ENCODE data around the gene NEURL1. TPM values are rescaled to one million over a fixed set of nuclear protein-coding genes. Genes with fewer than 3 reads are reported as not detected.

Gene NEURL1
- total RNA-seq, 2 experiments from 2014 or later: 0.98 to 1.1 TPM

DNA sequence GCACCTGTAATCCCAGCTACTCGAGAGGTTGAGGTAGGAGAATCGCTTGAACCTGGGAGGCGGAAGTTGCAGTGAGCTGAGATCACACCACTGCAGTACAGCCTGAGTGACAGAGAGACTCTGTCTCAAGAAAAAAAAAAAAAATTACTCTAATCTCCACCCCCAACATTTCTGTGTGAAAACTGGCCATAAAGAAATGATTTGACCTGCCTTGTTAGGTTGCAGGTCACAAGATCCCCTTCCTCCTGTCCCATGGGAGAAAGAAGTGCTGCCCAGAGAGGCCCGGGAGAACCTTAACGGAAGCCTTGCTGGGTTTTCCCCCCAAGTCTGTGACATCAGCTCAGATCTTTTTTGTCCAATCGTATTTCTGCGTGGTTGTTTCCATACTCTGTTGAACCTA lies 26.1 kb upstream of the NEURL1 start:
- Mint-ChIP-seq H3K4me1 (peaks cover 58% of the 10 kb centered on the region), H3K4me3 (no peak overlapping the region), H3K27me3 (peaks cover 14% of the 10 kb centered on the region), H3K9me3 (no peaks in the 10 kb centered on the region), H3K36me3 (ENCODE audit: low read depth) (peaks cover 17% of the 10 kb centered on the region), H3K27ac (peak overlapping the region; percentile 9)
- no peak for DNase-seq
- POLR2A ChIA-PET: no interaction called here
- CTCF ChIA-PET: no interaction called here

- DNase-seq: no peak
- H3K27ac Mint-ChIP-seq: peak overlapping the region; percentile 1
- no peaks in the 10 kb centered on the region for H3K9me3 Mint-ChIP-seq
- peaks cover 17% of the 10 kb centered on the region for H3K36me3 Mint-ChIP-seq (ENCODE audit: low read depth)
- ChIA-PET CTCF (interaction anchor here (1.0 to 4.5 kb wide), 3 partner anchors 10 to 17 kb away, joined by 3 to 28 read pairs (median 3); partner anchors contain the start of genes CALHM1 and CALHM2), POLR2A (interaction anchor here (0.9 to 4.9 kb wide), 4 partner anchors 9 to 18 kb away, joined by 3 to 87 read pairs (median 4); partner anchors contain the start of genes CALHM1 and CALHM2)
- H3K4me1 Mint-ChIP-seq: peaks cover 71% of the 10 kb centered on the region
- H3K4me3 Mint-ChIP-seq: no peak overlapping the region
- peaks cover 4% of the 10 kb centered on the region for H3K27me3 Mint-ChIP-seq
These were observed 24.3 kb upstream of the NEURL1 start for GRCh38 chr10:103469201-103469600.

DNA sequence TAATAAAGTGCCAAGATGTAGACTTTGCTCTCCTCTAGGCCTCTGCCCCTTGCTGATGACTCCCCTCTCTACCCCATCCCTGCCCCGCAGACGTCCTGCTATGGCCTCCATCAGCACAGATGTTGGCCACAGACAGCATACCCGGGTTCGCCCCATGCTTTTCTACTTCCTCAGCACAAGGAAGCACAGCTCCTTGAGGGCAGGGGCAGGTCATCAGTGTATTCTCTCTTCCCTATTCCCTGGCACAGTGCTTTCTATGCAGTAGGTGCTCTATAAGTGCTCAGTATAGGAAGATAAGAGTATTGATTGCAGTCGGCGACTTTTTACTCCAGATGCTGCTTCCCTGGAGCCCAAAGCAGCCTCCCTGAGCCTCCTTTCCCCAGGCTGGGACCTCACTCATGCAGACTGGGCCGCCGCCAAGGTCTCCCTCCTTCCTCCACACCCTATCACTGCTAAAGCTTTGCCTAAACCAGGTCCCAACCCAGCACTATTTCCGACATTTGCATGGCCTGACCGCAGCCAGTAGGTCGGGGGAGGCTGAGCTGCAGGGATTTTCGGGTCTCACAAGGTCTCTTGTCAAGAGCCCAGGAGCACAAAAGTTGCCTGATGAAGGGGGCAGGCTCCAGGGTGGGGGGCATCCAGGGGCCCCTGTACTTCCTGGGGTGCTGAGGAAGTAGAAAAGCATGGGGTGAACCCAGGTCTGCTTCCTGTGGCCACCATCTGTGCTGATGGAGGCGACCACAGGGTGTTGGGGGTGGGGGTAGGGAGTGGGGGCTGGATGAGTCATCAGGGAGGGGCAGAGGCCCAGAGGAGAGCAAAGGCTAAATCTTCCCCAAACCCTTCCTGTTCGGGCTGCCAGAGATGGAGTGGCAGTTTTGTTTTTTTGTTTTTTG lies 22.5 kb upstream of the NEURL1 start:
- no peaks in the 10 kb centered on the region for H3K9me3 Mint-ChIP-seq
- peaks cover 17% of the 10 kb centered on the region for H3K36me3 Mint-ChIP-seq (ENCODE audit: low read depth)
- H3K27ac Mint-ChIP-seq: peak overlapping the region; percentile 99
- ChIA-PET CTCF (interaction anchor here (1.3 to 4.5 kb wide), 6 partner anchors 10 to 54 kb away, joined by 3 to 28 read pairs (median 7); partner anchors contain the start of gene CALHM2), POLR2A (interaction anchor here (0.7 to 4.9 kb wide), 8 partner anchors 8 to 103 kb away, joined by 3 to 87 read pairs (median 5); partner anchors contain the start of genes CALHM1, CALHM2 and TAF5)
- no peaks in the 10 kb centered on the region for H3K27me3 Mint-ChIP-seq
- peaks cover 76% of the 10 kb centered on the region for H3K4me1 Mint-ChIP-seq
- H3K4me3 Mint-ChIP-seq: peak overlapping the region; percentile 66
- DNase-seq: peak; percentile 92

GRCh38 chr10:103472005-103472404 lies 21.5 kb upstream of the NEURL1 start:
- Mint-ChIP-seq H3K36me3 (ENCODE audit: low read depth) (peaks cover 17% of the 10 kb centered on the region), H3K27me3 (no peaks in the 10 kb centered on the region), H3K4me3 (peak overlapping the region; percentile 48), H3K4me1 (peaks cover 75% of the 10 kb centered on the region), H3K9me3 (no peaks in the 10 kb centered on the region), H3K27ac (peak overlapping the region; percentile 99)
- CTCF ChIA-PET: interaction anchor here (1.0 to 4.5 kb wide), 8 partner anchors 9 to 227 kb away, joined by 3 to 28 read pairs (median 4); partner anchors contain the start of gene CALHM2
- POLR2A ChIA-PET: interaction anchor here (0.8 to 4.9 kb wide), 8 partner anchors 9 to 104 kb away, joined by 3 to 87 read pairs (median 5); partner anchors contain the start of genes CALHM1, CALHM2 and TAF5
- DNase-seq: no peak

DNA sequence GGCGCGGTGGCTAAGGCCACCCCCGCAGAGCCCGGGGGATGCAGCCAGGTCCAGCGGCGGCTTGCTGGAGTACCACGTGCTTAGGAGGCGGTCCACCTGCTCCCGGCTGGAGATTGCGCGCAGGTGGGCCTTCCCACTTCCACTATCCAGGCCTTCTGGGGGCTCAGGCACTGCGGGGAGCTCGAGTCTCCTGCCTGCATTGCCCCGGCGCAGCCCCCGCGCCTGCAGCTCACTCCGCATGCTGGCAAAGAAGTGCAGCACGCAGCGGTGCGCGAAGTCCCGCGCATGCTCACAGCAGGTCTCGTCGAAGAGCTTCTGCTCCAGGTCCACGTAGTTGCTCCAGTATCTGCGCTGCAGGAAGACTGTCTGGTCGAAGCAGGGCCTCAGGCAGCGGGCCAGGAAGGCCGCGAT lies 20.2 kb upstream of the NEURL1 start:
- H3K27ac Mint-ChIP-seq: peak overlapping the region; percentile 51
- H3K9me3 Mint-ChIP-seq: no peaks in the 10 kb centered on the region
- ChIA-PET POLR2A (interaction anchor here (2.5 to 4.9 kb wide), 2 partner anchors 22 to 106 kb away, joined by 7 to 87 read pairs; partner anchors contain the start of genes CALHM2 and TAF5), CTCF (interaction anchor here (0.6 to 4.5 kb wide), 4 partner anchors 10 to 113 kb away, joined by 3 to 28 read pairs (median 8); partner anchors contain the start of gene CALHM2)
- no peak overlapping the region for H3K4me3 Mint-ChIP-seq
- no peak for DNase-seq
- peaks cover 70% of the 10 kb centered on the region for H3K4me1 Mint-ChIP-seq
- H3K36me3 Mint-ChIP-seq (ENCODE audit: low read depth): peaks cover 15% of the 10 kb centered on the region
- H3K27me3 Mint-ChIP-seq: no peaks in the 10 kb centered on the region

- H3K27me3 Mint-ChIP-seq: no peaks in the 10 kb centered on the region
- CTCF ChIA-PET: interaction anchor here (1.2 to 3.5 kb wide), 2 partner anchors 15 to 57 kb away, joined by 7 to 22 read pairs; no protein-coding TSS in a partner anchor
- H3K36me3 Mint-ChIP-seq (ENCODE audit: low read depth): peaks cover 14% of the 10 kb centered on the region
- H3K27ac Mint-ChIP-seq: peak overlapping the region; percentile 4
- peaks cover 73% of the 10 kb centered on the region for H3K4me1 Mint-ChIP-seq
- no peak for DNase-seq
- no peaks in the 10 kb centered on the region for H3K9me3 Mint-ChIP-seq
- POLR2A ChIA-PET: interaction anchor here (3.5 kb wide), 1 partner anchor 22 kb away, joined by 27 read pairs; the partner anchor contains the start of gene CALHM2
- H3K4me3 Mint-ChIP-seq: no peak overlapping the region
These were observed 19.4 kb upstream of the NEURL1 start for GRCh38 chr10:103474077-103474476.

- no peak overlapping the region for H3K27ac Mint-ChIP-seq
- POLR2A ChIA-PET: interaction anchor here (0.7 to 3.5 kb wide), 3 partner anchors 15 to 28 kb away, joined by 3 to 27 read pairs (median 3); partner anchors contain the start of gene CALHM2
These were observed 18.1 kb upstream of the NEURL1 start for GRCh38 chr10:103475437-103475836.

DNA sequence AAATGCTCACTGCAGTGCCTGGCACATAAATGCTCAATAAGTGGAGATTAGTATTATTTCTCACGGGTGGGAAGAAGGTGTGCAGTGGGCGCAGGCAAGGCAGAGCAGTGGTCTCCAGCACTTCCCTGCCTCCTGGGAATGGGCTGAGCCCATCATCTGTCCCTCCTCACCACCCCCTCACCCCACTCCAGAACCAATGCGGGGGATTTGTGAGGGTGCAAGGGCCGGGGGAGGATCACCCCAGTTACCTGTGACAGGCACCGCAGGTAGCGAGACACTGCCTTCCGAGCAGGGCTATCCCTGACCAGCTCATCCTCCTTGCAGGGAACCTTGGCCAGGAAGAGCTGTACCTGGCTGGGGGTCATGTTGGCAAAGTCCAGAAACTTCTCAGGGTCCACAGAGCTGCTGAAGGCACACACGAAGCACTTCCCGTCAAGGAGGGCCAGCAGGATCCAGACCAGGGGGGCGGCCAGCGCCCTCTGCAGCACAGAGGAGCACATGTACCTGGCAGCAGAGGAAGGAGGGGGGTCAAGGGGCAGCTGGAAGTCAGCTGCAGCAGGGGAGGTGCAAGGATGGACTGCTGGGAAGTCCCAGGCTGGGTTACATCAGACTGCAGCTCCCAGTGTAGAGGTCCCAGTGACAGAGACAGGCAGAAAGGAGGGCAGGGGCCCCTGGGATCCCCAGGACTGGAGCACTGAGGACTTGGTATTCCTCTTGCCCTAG lies 17.3 kb upstream of the NEURL1 start:
- H3K9me3 Mint-ChIP-seq: no peaks in the 10 kb centered on the region
- H3K27me3 Mint-ChIP-seq: no peaks in the 10 kb centered on the region
- peak overlapping the region; percentile 42 for H3K27ac Mint-ChIP-seq
- H3K4me3 Mint-ChIP-seq: no peak overlapping the region
- CTCF ChIA-PET: interaction anchor here (0.6 to 5.5 kb wide), 8 partner anchors 10 to 108 kb away, joined by 3 to 34 read pairs (median 5); partner anchors contain the start of genes CALHM2, NEURL1 and TAF5
- H3K4me1 Mint-ChIP-seq: peaks cover 66% of the 10 kb centered on the region
- POLR2A ChIA-PET: interaction anchor here (1.0 to 3.5 kb wide), 3 partner anchors 11 to 24 kb away, joined by 3 to 27 read pairs (median 3); partner anchors contain the start of gene CALHM2
- no peaks in the 10 kb centered on the region for H3K36me3 Mint-ChIP-seq (ENCODE audit: low read depth)
- peak; percentile 46 for DNase-seq

More at GRCh38 chr10:103475437-103475836, 18.1 kb upstream of the NEURL1 start:
- Mint-ChIP-seq H3K4me3 (no peak overlapping the region), H3K4me1 (peaks cover 69% of the 10 kb centered on the region), H3K36me3 (ENCODE audit: low read depth) (peaks cover 7% of the 10 kb centered on the region), H3K9me3 (no peaks in the 10 kb centered on the region), H3K27me3 (no peaks in the 10 kb centered on the region)
- no peak for DNase-seq
- CTCF ChIA-PET: interaction anchor here (0.6 to 5.5 kb wide), 8 partner anchors 10 to 108 kb away, joined by 3 to 34 read pairs (median 6); partner anchors contain the start of genes CALHM2 and TAF5

DNA sequence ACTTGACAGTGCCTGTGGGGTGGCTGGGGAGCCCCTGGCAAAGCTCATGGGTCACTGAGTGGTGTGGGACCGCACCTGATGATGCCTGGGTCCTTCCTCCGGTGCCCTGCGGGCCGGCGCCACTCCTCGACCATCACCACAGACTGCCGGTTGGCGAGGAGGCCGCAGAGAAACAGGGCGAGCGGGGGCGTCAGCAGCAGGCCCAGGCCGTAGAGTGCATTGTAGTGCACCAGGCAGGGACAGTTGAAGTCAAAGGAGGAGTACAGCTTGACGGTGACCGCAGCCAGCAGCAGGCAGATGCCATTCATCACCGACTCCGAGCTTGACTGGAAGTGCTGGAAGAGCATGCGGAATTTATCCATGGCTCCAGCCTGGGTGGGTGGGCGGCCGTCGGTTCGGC lies 14.8 kb upstream of the NEURL1 start:
- Mint-ChIP-seq H3K4me3 (no peak overlapping the region), H3K9me3 (no peaks in the 10 kb centered on the region), H3K36me3 (ENCODE audit: low read depth) (no peaks in the 10 kb centered on the region), H3K27ac (no peak overlapping the region), H3K27me3 (no peaks in the 10 kb centered on the region), H3K4me1 (peaks cover 53% of the 10 kb centered on the region)
- DNase-seq: no peak
- CTCF ChIA-PET: interaction anchor here (1.3 to 5.5 kb wide), 3 partner anchors 27 to 62 kb away, joined by 5 to 34 read pairs (median 6); partner anchors contain the start of gene CALHM2
- POLR2A ChIA-PET: interaction anchor here (1.4 kb wide), 1 partner anchor 27 kb away, joined by 4 read pairs; the partner anchor contains the start of gene CALHM2

DNA sequence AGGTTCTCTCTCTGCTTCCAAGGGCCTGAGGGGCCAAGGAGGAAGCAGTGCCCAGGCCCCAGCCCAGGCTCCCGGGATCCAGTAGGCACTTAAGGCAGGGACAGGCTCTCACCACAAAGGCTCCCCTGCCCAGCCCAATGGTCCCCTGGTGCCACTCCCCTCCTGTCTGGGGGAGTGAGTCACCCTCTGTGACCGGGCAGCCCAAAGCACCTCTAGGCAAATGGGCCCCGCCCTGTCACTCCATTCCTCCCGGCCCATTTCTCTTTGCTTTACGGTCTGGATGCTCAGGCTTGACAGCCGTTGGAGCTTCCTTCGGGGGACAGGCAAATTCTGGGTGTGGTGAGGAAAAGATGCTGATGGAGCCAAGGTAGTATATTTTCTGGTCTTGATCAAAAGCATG lies 14.4 kb upstream of the NEURL1 start, which contains the start of gene CALHM3:
CALHM3 (minus strand) TSS at position 106 of the 400 bp plus-strand sequence. CDS start 208 bp downstream, outside the sequence.
- no peak within 1 kb of the TSS for H3K4me3 Mint-ChIP-seq
- H3K27me3 Mint-ChIP-seq: no peaks in the 10 kb centered on the region
- POLR2A ChIA-PET: interaction anchor here (1.4 kb wide), 2 partner anchors 24 to 27 kb away, joined by 3 to 4 read pairs; partner anchors contain the start of gene CALHM2
- no peaks in the 10 kb centered on the region for H3K36me3 Mint-ChIP-seq (ENCODE audit: low read depth)
- H3K9me3 Mint-ChIP-seq: no peaks in the 10 kb centered on the region
- CTCF ChIA-PET: interaction anchor here (1.3 to 5.5 kb wide), 3 partner anchors 28 to 63 kb away, joined by 5 to 34 read pairs (median 6); partner anchors contain the start of gene CALHM2
- H3K4me1 Mint-ChIP-seq: peaks cover 49% of the 10 kb centered on the region
- DNase-seq: no peak
- H3K27ac Mint-ChIP-seq: no peak within 1 kb of the TSS

DNA sequence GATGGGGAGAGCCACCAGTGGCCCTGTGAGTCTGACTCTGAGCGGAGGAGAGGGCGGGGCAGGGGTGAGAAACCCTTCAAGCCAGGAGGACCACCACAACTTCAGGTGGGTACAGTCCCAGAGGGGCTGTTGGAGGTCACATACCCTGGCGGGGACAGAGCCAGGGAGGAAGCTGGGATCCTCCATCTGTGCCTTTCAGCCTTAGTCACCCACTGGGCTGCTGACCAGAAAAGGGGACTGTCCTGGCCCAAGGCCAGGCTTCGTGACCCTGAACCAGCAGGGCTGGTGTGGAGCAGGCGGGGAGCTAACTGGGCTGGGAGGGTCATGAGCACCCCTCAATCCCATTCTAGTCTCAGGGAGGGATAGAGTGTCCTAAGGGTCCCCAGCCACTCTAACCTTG lies 13.0 kb upstream of the NEURL1 start:
- Mint-ChIP-seq H3K27me3 (no peaks in the 10 kb centered on the region), H3K36me3 (ENCODE audit: low read depth) (no peaks in the 10 kb centered on the region), H3K4me1 (peaks cover 42% of the 10 kb centered on the region), H3K27ac (no peak overlapping the region), H3K4me3 (no peak overlapping the region), H3K9me3 (no peaks in the 10 kb centered on the region)
- DNase-seq: no peak
- POLR2A ChIA-PET: interaction anchor here (1.4 to 1.9 kb wide), 3 partner anchors 26 to 61 kb away, joined by 3 to 7 read pairs (median 4); partner anchors contain the start of gene CALHM2
- CTCF ChIA-PET: interaction anchor here (0.6 to 2.1 kb wide), 10 partner anchors 9 to 566 kb away, joined by 3 to 18 read pairs (median 6); partner anchors contain the start of gene CALHM2
